Stimulated activated memory B cell treated with anti-CD40 and anti-IgM and Interleukin-4, amounts not matched to agents 10 μg/mL and 1 μg/mL and 100 μg/mL, for 72 hours (primary cell): ENCODE results near the gene MALSU1.
"Not testable (repeated sequence)": the region's sequence is repeated elsewhere in the genome, so short reads cannot be mapped to it uniquely, and the experiment has no call there.

ENCODE experiments used
- ATAC-seq: fragments of 150-1000 bp; cut with Tn5 transposase; 2 replicates; pipeline ENCODE4 v1.10.0; 2021
- H3K27ac Mint-ChIP-seq: one replicate; pipeline ENCODE4 v1.8.0; 2022; ENCODE audit warnings: mild to moderate bottlenecking, mixed read lengths
- H3K27me3 Mint-ChIP-seq: one replicate; pipeline ENCODE4 v1.8.0; 2022; ENCODE audit warnings: mixed read lengths
- H3K36me3 Mint-ChIP-seq: one replicate; pipeline ENCODE4 v1.8.0; 2022; ENCODE audit warnings: mixed read lengths
- H3K4me1 Mint-ChIP-seq: one replicate; pipeline ENCODE4 v1.8.0; 2022; ENCODE audit warnings: mixed read lengths
- H3K4me3 Mint-ChIP-seq: one replicate; pipeline ENCODE4 v1.8.0; 2022; ENCODE audit warnings: mild to moderate bottlenecking, moderate library complexity, mixed read lengths
- H3K9me3 Mint-ChIP-seq: one replicate; pipeline ENCODE4 v1.8.0; 2022; ENCODE audit warnings: mixed read lengths

The MALSU1 gene

GRCh38 chr7:23299770-23300300, 696 bp downstream of the MALSU1 start:
- Mint-ChIP-seq H3K27ac (peak overlapping the region; percentile 85), H3K27me3 (no peaks in the 10 kb centered on the region), H3K36me3 (peaks cover 25% of the 10 kb centered on the region), H3K4me3 (peak overlapping the region; percentile 81), H3K9me3 (no peaks in the 10 kb centered on the region), H3K4me1 (peaks cover 43% of the 10 kb centered on the region)
- ATAC-seq = no peak

- H3K27ac Mint-ChIP-seq = no peak overlapping the region
- H3K36me3 Mint-ChIP-seq = peaks cover 60% of the 10 kb centered on the region
Observed at GRCh38 chr7:23306936-23307521, 7.9 kb downstream of the MALSU1 start.

GRCh38 chr7:23308754-23309153, 9.6 kb downstream of the MALSU1 start:
- peaks cover 34% of the 10 kb centered on the region for H3K4me1 Mint-ChIP-seq
- ATAC-seq = no peak
- H3K9me3 Mint-ChIP-seq = no peaks in the 10 kb centered on the region
- H3K27ac Mint-ChIP-seq = no peak overlapping the region
- no peaks in the 10 kb centered on the region for H3K27me3 Mint-ChIP-seq
- no peak overlapping the region for H3K4me3 Mint-ChIP-seq
- H3K36me3 Mint-ChIP-seq = peaks cover 46% of the 10 kb centered on the region

More at GRCh38 chr7:23306936-23307521, 7.9 kb downstream of the MALSU1 start:
- Mint-ChIP-seq H3K27me3 (no peaks in the 10 kb centered on the region), H3K4me3 (no peak overlapping the region), H3K9me3 (no peaks in the 10 kb centered on the region), H3K4me1 (peaks cover 47% of the 10 kb centered on the region)
- no peak for ATAC-seq

DNA sequence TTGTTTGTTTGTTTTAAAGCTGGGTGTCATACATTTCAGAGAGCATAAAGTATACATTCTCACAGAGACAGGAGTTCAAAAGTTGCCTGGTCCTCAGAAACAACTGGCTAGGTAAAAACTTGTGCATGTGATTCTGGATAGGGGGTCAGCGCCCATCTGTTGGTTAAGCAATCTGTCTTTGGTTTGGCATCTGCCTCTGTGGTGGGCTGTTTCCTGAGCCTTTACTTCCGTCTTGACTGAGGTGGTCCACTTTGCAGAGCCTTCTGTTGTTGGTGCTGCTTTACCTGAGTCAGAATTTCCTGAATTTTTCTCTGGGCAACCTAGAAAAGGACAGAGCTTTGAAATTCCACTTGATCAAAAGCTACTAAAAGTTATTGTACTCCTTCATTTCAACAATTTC, 13.0 kb downstream of the MALSU1 start:
- not testable (repeated sequence) for H3K9me3 Mint-ChIP-seq, H3K27ac Mint-ChIP-seq, H3K4me3 Mint-ChIP-seq, H3K4me1 Mint-ChIP-seq, ATAC-seq, H3K27me3 Mint-ChIP-seq
- H3K36me3 Mint-ChIP-seq = peaks cover 18% of the 10 kb centered on the region

- Mint-ChIP-seq H3K4me1 (no peaks in the 10 kb centered on the region), H3K36me3 (no peaks in the 10 kb centered on the region), H3K4me3 (no peak overlapping the region), H3K9me3 (no peaks in the 10 kb centered on the region), H3K27me3 (peaks cover 10% of the 10 kb centered on the region), H3K27ac (no peak overlapping the region)
- ATAC-seq = no peak
Observed at GRCh38 chr7:23315366-23315765, 16.2 kb downstream of the MALSU1 start.

GRCh38 chr7:23331132-23331531, 32.0 kb downstream of the MALSU1 start:
- H3K27me3 Mint-ChIP-seq = no peaks in the 10 kb centered on the region
- ATAC-seq = no peak
- no peaks in the 10 kb centered on the region for H3K36me3 Mint-ChIP-seq

GRCh38 chr7:23332193-23332592, 33.1 kb downstream of the MALSU1 start:
- H3K27ac Mint-ChIP-seq = no peak overlapping the region

More at GRCh38 chr7:23331132-23331531, 32.0 kb downstream of the MALSU1 start:
- Mint-ChIP-seq H3K4me1 (no peaks in the 10 kb centered on the region), H3K9me3 (no peaks in the 10 kb centered on the region), H3K4me3 (no peak overlapping the region), H3K27ac (no peak overlapping the region)

GRCh38 chr7:23332910-23333612, 33.9 kb downstream of the MALSU1 start:
- H3K4me3 Mint-ChIP-seq = no peak overlapping the region
- H3K27me3 Mint-ChIP-seq = no peaks in the 10 kb centered on the region

More at GRCh38 chr7:23332193-23332592, 33.1 kb downstream of the MALSU1 start:
- no peaks in the 10 kb centered on the region for H3K9me3 Mint-ChIP-seq
- no peak for ATAC-seq
- no peaks in the 10 kb centered on the region for H3K27me3 Mint-ChIP-seq
- no peaks in the 10 kb centered on the region for H3K4me1 Mint-ChIP-seq
- H3K4me3 Mint-ChIP-seq = no peak overlapping the region
- no peaks in the 10 kb centered on the region for H3K36me3 Mint-ChIP-seq

GRCh38 chr7:23333671-23334246, 34.6 kb downstream of the MALSU1 start:
- Mint-ChIP-seq H3K27ac (no peak overlapping the region), H3K27me3 (no peaks in the 10 kb centered on the region), H3K4me3 (no peak overlapping the region), H3K4me1 (no peaks in the 10 kb centered on the region), H3K36me3 (peaks cover 6% of the 10 kb centered on the region), H3K9me3 (no peaks in the 10 kb centered on the region)
- ATAC-seq = no peak

More at GRCh38 chr7:23332910-23333612, 33.9 kb downstream of the MALSU1 start:
- Mint-ChIP-seq H3K27ac (no peak overlapping the region), H3K4me1 (no peaks in the 10 kb centered on the region), H3K9me3 (no peaks in the 10 kb centered on the region), H3K36me3 (peaks cover 6% of the 10 kb centered on the region)
- ATAC-seq = no peak

DNA sequence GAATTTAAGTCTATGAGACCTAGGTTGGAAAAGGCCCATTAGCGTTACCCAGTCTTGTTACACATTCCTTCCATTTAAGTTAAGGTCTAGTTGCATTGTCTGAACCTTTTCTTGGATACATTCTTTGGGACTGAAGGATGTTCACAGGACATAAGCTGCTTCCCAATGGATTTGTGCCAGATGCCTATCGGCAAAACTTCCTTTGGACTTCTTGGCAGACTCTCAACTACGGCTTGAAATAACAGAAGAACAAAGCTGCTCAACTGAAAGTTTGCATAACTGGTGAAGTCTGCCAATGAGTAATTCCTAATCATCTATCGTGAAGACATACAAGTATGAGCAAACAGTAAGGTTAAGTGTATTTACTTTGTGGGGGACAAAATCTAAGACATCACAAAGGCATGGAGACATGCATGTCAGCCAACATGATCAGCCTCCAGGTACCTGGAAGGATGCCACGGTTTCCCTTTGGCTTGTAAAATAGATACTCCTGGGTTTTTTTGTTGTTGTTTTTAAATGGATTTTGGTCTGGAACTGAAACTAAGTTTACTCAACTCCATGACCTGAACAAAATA, 35.4 kb downstream of the MALSU1 start:
- Mint-ChIP-seq H3K4me1 (no peaks in the 10 kb centered on the region), H3K27me3 (no peaks in the 10 kb centered on the region), H3K4me3 (no peak overlapping the region), H3K36me3 (peaks cover 6% of the 10 kb centered on the region), H3K27ac (no peak overlapping the region), H3K9me3 (no peaks in the 10 kb centered on the region)
- no peak for ATAC-seq

GRCh38 chr7:23335136-23335535, 36.0 kb downstream of the MALSU1 start:
- Mint-ChIP-seq H3K27ac (no peak overlapping the region), H3K9me3 (no peaks in the 10 kb centered on the region)
- no peak for ATAC-seq

GRCh38 chr7:23335621-23336020, 36.5 kb downstream of the MALSU1 start:
- no peak for ATAC-seq
- no peaks in the 10 kb centered on the region for H3K9me3 Mint-ChIP-seq
- H3K4me3 Mint-ChIP-seq = no peak overlapping the region
- no peak overlapping the region for H3K27ac Mint-ChIP-seq
- no peaks in the 10 kb centered on the region for H3K4me1 Mint-ChIP-seq
- peaks cover 6% of the 10 kb centered on the region for H3K36me3 Mint-ChIP-seq
- no peaks in the 10 kb centered on the region for H3K27me3 Mint-ChIP-seq

More at GRCh38 chr7:23335136-23335535, 36.0 kb downstream of the MALSU1 start:
- Mint-ChIP-seq H3K27me3 (no peaks in the 10 kb centered on the region), H3K4me3 (no peak overlapping the region), H3K36me3 (peaks cover 6% of the 10 kb centered on the region), H3K4me1 (no peaks in the 10 kb centered on the region)

DNA sequence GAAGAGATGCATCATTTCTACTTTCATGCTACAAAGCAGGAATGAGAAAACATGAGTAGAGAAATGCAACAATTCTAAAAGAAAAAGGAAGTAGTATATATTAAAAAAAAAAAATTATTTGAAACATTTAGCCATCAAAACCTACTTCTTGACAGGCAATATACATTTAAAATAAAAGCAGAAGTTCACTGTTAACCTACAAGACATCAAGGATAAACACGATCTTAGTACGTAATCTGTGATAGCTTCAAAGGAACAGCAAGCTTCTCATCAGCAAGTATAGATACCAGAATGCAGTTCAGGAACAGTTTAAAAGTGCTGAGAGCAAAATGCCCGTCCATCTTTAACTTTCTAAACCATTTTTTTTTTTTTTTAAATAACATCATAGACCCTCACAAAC, 36.9 kb downstream of the MALSU1 start:
- Mint-ChIP-seq H3K36me3 (peaks cover 6% of the 10 kb centered on the region), H3K27me3 (no peaks in the 10 kb centered on the region), H3K4me3 (no peak overlapping the region), H3K4me1 (no peaks in the 10 kb centered on the region), H3K27ac (no peak overlapping the region), H3K9me3 (no peaks in the 10 kb centered on the region)
- no peak for ATAC-seq

- H3K27ac Mint-ChIP-seq = no peak overlapping the region
- no peaks in the 10 kb centered on the region for H3K9me3 Mint-ChIP-seq
- no peaks in the 10 kb centered on the region for H3K27me3 Mint-ChIP-seq
- no peak overlapping the region for H3K4me3 Mint-ChIP-seq
- H3K36me3 Mint-ChIP-seq = peaks cover 6% of the 10 kb centered on the region
- no peak for ATAC-seq
- no peaks in the 10 kb centered on the region for H3K4me1 Mint-ChIP-seq
Observed at GRCh38 chr7:23336799-23337283, 37.7 kb downstream of the MALSU1 start.

GRCh38 chr7:23337374-23337773, 38.2 kb downstream of the MALSU1 start:
- Mint-ChIP-seq H3K27ac (no peak overlapping the region), H3K36me3 (peaks cover 6% of the 10 kb centered on the region), H3K4me3 (no peak overlapping the region), H3K4me1 (no peaks in the 10 kb centered on the region), H3K27me3 (no peaks in the 10 kb centered on the region), H3K9me3 (no peaks in the 10 kb centered on the region)
- no peak for ATAC-seq
